Uterus (tissue), 2 donors: ENCODE data around the gene ALG12.

Source experiments
- CTCF ChIP-seq, 4 experiments: fragments of 200-600 bp in 2 of 4; fragments of 450-650 bp in 2 of 4; sonication (generic) in 2 of 4; IDR thresholded peaks; one replicate each; pipeline ENCODE4 v1.5.1; 2016 to 2019; ENCODE audit warnings: antibody characterized with exemption in 4 of 4, mild to moderate bottlenecking in 2 of 4, moderate library complexity in 1 of 4
- POLR2A ChIP-seq, 2 donors: fragments of 450-650 bp; IDR thresholded peaks; one replicate each; pipeline ENCODE4 v1.6.1; 2016; ENCODE audit warnings: antibody characterized with exemption in 2 of 2, mild to moderate bottlenecking in 1 of 2, moderate library complexity in 1 of 2

GRCh38 chr22:49877642-49878041 lies 40.6 kb downstream of the ALG12 start:
- no peak for TF ChIP-seq CTCF (IDR thresholded peaks at IDR 0.05)
- TF ChIP-seq POLR2A (IDR thresholded peaks at IDR 0.05): no peak
